NB4 (cell line): ENCODE data around the gene KCTD17.
"Not testable (repeated sequence)": the region's sequence is repeated elsewhere in the genome, so short reads cannot be mapped to it uniquely, and the experiment has no call there.

Source experiments
- DNase-seq: peaks from one replicate; pipeline ENCODE4 v3.0.0; 2010; ENCODE audit warnings: low read depth
- H3K4me3 ChIP-seq: one replicate; pipeline ENCODE4 v1.5.1; 2011; ENCODE audit warnings: mild to moderate bottlenecking, low read depth, low read length, moderate library complexity
- CTCF ChIP-seq: IDR thresholded peaks from one replicate; pipeline ENCODE4 v1.5.1; 2012; ENCODE audit warnings: low read depth, low read length
- MAX ChIP-seq: IDR thresholded peaks from 2 replicates; pipeline ENCODE4 v1.6.1; 2011; ENCODE audit warnings: low read depth, low read length
- MYC ChIP-seq: IDR thresholded peaks from 2 replicates; pipeline ENCODE4 v1.6.1; 2011; ENCODE audit warnings: low read depth, low read length
- POLR2A ChIP-seq: IDR thresholded peaks from 2 replicates; pipeline ENCODE4 v1.6.1; 2011; ENCODE audit warnings: mild to moderate bottlenecking; ENCODE audit not compliant: insufficient read length; ENCODE audit errors: extremely low read depth

Gene KCTD17

DNA sequence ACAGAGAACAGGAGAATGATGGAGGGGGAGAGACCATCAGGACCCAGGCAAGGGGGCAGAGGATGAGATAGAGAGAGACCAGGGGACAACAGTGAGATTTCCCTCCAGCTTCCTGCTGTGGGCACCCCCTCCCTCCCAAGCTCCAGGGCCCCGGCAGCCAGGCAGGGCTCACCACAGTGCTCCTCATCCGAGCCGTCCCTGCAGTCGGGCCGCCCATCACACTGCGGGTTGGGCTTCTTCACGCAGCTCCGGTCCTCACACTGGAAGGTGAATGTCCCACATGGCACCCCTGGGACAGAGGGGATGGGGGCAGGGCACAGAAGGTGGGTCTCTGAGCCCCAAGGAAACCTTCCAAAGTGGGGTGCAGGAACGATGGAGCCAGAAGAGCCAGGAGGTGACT, 19.2 kb downstream of the KCTD17 start:
- no peak overlapping the region for H3K4me3 ChIP-seq
- no peak for DNase-seq
- TF ChIP-seq MAX (no peak), MYC (no peak), CTCF (no peak), POLR2A (no peak)

DNA sequence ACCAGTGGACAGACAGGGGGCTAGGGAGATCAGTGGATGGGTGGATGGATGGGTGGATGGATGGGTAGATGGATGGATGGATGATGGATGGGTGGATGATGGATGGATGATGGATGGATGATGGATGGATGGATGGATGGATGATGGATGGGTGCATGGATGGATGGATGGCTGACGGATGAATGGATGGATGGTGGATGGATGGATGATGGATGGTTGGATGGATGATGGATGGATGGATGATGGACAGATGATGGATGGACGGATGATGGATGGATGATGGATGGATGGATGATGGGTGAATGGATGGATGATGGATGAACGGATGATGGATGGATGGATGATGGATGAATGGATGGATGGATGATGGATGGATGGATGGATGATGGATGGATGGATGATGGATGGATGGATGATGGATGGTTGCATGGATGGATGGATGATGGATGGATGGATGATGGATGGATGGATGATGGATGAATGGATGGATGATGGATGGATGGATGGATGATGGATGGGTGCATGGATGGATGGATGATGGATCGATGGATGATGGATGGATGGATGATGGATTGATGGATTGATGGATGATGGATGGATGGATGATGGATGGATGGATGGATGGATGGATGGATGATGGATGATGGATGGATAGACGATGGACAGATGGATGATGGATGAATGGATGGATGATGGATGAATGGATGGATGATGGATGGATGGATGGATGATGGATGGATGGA, 20.5 kb downstream of the KCTD17 start:
- not testable (repeated sequence) for DNase-seq, H3K4me3 ChIP-seq

- no peak overlapping the region for H3K4me3 ChIP-seq
- TF ChIP-seq POLR2A, result no peak
- no peak for TF ChIP-seq CTCF
- TF ChIP-seq MAX, result no peak
- TF ChIP-seq MYC, result no peak
- DNase-seq, result no peak
Measured at GRCh38 chr22:37072673-37073072, 21.1 kb downstream of the KCTD17 start.

DNA sequence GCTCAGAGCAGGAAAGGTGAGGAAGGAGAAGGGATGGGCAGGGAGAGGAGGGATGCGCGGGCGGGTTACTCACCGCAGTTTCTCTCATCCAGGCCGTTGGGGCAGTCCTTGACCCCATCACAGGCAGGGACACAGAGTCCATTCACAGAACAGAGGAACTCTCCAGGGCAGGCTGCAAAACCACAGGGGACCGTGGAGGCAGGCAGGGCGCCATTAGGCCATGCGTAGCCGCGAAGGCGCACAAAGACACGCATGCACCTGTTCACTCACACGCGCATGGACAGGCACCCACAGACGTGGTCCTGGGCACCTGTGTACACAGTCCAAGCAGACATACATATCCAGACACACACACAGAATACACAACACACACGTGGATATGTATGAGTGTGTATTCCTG, 23.0 kb downstream of the KCTD17 start:
- DNase-seq, result no peak
- no peak overlapping the region for H3K4me3 ChIP-seq
- TF ChIP-seq MAX (no peak), POLR2A (no peak), CTCF (no peak), MYC (no peak)

DNA sequence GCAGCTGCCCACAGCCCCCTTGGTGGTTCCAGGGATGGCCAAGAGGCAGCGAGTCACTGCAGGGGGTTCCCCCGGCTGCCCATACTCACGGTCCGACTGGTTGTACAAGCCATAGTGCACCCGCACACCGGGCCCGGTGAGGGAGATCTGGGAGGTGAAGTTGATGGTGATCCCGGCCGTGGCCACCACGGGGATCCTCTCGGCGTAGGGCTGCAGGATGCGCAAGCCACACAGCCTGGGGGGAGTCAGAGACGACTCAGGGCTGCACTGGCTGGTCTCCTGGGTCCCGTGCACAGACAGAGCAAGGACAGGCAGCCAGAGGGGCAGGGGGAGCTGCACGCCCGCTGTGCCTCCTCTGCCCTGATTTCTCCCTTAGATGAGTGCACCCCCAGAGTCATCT, 23.5 kb downstream of the KCTD17 start:
- H3K4me3 ChIP-seq, result no peak overlapping the region
- no peak for TF ChIP-seq POLR2A
- no peak for TF ChIP-seq MYC
- TF ChIP-seq MAX, result no peak
- no peak for TF ChIP-seq CTCF
- DNase-seq, result no peak

- no peak overlapping the region for H3K4me3 ChIP-seq
- TF ChIP-seq POLR2A, result no peak
- TF ChIP-seq MYC, result no peak
- TF ChIP-seq CTCF, result no peak
- no peak for TF ChIP-seq MAX
- DNase-seq, result no peak
Measured at GRCh38 chr22:37075822-37076433, 24.4 kb downstream of the KCTD17 start.
